HG03565 (cell line): ENCODE measurements around the gene ATG7.

Source experiments
- ATAC-seq: cut with Tn5 transposase; IDR thresholded peaks from one replicate; pipeline ENCODE4 v1.9.1; 2021; ENCODE audit warnings: mild to moderate bottlenecking, moderate library complexity; ENCODE audit not compliant: unreplicated experiment

ATG7 gene

GRCh38 chr3:11271986-11272904, at the start of gene ATG7:
ATG7 (plus strand) TSS chr3:11272397; CDS start chr3:11298696, 26,299 bp downstream.
- peak; percentile 96 for ATAC-seq

GRCh38 chr3:11224010-11224409, 48.2 kb upstream of the ATG7 start:
- ATAC-seq, result no peak

GRCh38 chr3:11224870-11225229, 47.3 kb upstream of the ATG7 start:
- ATAC-seq, result no peak

GRCh38 chr3:11226042-11226370, 46.2 kb upstream of the ATG7 start:
- no peak for ATAC-seq

- ATAC-seq, result no peak
These were observed 44.2 kb upstream of the ATG7 start for GRCh38 chr3:11228041-11228440.

- no peak for ATAC-seq
These were observed 42.1 kb upstream of the ATG7 start for GRCh38 chr3:11230125-11230524.

- no peak for ATAC-seq
These were observed 41.4 kb upstream of the ATG7 start for GRCh38 chr3:11230832-11231231.

GRCh38 chr3:11235385-11235784, 36.8 kb upstream of the ATG7 start:
- no peak for ATAC-seq

GRCh38 chr3:11236588-11237461, 35.4 kb upstream of the ATG7 start:
- no peak for ATAC-seq

GRCh38 chr3:11238060-11238459, 34.1 kb upstream of the ATG7 start:
- ATAC-seq, result no peak

- no peak for ATAC-seq
These were observed 33.3 kb upstream of the ATG7 start for GRCh38 chr3:11238880-11239279.

- ATAC-seq, result no peak
These were observed 32.4 kb upstream of the ATG7 start for GRCh38 chr3:11239796-11240195.

- ATAC-seq, result no peak
These were observed 31.7 kb upstream of the ATG7 start for GRCh38 chr3:11240496-11240895.

GRCh38 chr3:11244121-11244677, 28.0 kb upstream of the ATG7 start:
- ATAC-seq, result no peak

- no peak for ATAC-seq
These were observed 26.9 kb upstream of the ATG7 start for GRCh38 chr3:11245276-11245675.

- ATAC-seq, result no peak
These were observed 26.2 kb upstream of the ATG7 start for GRCh38 chr3:11245827-11246662.

- no peak for ATAC-seq
These were observed 25.6 kb upstream of the ATG7 start for GRCh38 chr3:11246663-11246970.

- ATAC-seq, result no peak
These were observed 24.8 kb upstream of the ATG7 start for GRCh38 chr3:11247362-11247761.

- no peak for ATAC-seq
These were observed 23.6 kb upstream of the ATG7 start for GRCh38 chr3:11248596-11248995.

- no peak for ATAC-seq
These were observed 21.0 kb upstream of the ATG7 start for GRCh38 chr3:11250902-11251806.
